NCI-H128 (cell line): ENCODE results near the gene CUTC.
"Not testable (repeated sequence)": the region's sequence is repeated elsewhere in the genome, so short reads cannot be mapped to it uniquely, and the experiment has no call there.

Source experiments
- DNase-seq: peaks from one replicate; lab custom pipeline; 2025; ENCODE audit not compliant: unreplicated experiment; lab: John Stamatoyannopoulos, UW

CUTC gene

DNA sequence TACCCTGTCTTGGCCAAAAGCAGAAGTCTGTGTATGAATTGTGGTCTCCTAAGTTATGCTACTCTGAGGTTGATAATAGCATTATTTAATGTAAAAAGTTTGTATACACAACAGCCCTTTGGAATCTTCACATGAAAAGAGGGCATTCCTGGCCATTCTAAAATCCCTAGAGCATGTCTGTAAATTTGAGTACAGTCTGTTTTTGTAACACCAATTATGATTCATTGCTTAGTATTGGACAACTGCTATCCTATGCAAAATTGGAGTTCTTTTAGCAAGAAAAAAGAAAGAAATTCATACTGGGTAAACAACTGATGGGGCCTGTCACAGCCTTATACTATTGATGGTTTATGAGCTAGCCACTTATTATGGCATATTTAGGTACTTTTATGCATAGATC is 10.2 kb downstream of the CUTC start:
- no peak for DNase-seq

DNA sequence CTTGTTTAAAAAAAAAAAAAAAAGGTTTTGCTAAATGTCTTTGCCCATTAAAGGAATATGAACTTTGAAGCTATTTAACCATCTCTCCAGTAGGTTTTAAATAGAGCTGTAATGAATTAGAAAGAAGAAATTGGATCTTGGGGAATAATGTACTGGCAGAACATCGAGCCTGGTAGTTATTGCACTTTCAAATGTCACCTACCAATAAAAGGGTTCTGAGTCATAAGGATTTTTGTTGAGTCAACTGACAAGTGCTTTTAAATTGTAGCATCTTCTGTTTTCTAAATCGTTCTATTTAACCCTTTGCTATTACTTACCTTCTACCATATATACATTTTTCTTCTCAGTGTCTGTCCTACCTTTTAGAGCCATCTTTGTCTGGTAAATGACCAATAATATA is 10.7 kb downstream of the CUTC start:
- DNase-seq, result no peak

DNA sequence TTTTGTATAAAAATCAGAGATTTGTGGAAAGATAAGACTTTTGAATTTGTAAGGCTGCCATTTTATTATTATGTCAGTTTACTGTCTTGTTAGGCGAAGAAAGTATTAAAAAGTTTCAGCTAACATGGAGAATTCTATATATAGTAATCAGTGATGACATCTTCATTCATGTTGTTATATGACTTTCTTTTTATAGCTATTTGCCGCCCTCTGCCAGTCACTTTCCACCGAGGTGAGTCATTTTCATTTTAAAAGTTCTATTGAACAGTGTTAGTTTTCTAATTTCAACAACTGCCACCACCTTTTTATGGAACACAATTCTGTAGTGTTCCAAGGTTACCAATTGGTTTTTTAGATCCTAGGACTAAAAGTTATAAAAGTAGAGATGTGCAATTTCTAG is 11.8 kb downstream of the CUTC start:
- DNase-seq, result no peak

DNA sequence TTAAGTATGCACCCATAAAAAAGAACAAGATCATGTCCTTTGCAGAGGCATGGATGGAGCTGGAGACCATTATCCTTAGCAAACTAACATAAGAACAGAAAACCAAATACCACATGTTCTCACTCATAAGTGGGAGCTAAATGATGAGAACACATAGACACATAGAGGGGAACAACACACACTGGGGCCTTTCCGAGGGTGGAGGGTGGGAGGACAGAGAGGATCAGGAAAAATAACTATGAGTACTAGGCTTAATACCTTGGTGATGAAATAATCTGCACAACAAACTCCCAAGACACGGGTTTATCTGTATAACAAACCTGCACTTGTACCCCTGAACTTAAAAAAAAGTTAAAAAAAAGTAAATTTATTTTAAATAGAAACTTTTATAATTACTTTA is 14.1 kb downstream of the CUTC start:
- DNase-seq, result not testable (repeated sequence)

DNA sequence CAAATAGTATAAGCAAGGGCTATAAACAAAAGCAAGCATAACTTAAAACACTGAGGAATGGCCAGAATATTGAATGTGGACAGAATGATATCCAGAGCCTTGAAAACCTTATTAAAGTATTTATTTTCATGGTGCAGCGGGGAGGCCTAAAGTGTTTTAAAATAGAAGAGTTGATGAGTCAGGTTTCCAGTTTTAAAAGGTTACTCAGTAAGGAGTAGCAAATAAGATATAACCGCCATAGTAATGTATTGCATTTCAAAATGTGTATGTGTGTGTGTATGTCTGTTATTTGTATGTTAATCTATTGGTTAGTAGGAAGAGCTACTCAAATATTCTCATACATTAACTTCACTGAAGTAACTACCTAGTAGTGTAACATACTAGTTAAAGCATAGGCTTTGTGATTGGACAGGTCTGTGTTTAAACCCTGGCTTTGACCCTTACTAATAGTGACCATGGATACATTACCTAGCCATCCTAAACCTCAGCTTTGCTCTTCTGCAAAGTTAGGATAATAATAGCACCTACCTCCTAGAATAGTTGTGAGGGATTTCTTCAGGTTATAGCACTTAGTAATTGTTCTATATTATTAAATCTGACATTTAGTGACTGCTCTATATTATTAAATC is 16.9 kb downstream of the CUTC start:
- no peak for DNase-seq

DNA sequence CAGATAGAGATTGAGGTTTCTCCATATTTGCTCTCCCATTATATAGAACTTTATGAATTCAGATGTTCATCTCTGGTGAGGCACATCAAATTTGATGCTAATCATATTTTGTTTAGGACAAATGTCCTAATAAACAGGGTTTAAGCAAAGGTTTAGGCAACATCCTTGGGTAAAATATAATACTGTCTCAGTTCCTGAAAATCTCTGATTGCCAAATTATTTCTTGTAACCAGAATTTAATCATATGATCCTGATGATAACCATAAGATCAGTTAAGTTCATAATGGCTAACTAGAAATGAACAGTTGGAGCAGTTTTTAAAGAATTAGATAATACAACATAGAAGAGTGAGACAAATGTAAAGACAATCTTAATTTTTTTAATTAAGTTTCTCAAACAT is 18.6 kb downstream of the CUTC start:
- DNase-seq, result no peak

DNA sequence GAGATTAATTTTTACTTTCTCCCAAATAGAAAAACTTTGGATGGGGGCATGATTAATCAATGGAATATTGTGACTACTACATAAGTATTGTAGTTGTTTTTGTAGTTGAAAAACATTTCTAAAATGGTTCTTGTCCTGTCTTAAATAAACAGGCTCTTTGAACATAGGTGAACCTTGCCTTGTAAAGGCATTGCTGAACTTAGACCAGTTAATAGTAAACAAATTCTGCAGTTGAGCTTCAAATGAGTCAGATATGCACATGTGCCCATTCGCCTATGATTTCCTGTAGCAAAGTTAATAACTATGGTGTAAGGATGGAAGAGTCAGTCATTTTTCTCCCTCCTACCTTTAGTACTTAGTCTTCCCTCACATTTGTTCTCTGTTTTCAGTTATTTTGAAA is 22.6 kb downstream of the CUTC start:
- DNase-seq, result no peak

DNA sequence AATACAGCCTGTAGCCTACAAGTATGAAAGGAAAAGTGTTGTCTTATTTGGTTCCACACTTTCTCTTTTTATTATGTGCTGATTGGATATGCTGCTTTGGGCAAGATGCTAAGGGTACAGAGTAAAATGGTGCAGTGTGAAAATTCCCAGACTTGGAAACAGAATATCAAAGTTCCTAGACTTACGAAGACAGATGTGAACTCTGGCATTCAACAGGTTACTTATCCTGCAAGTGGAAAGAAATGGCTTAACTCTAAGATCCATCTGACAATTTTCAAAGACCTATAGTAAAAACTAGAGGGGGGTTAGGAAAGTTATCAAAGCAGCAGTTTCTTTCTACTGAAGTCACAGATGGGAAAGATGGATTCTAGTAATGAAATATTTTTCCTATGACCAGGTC is 24.1 kb downstream of the CUTC start:
- no peak for DNase-seq

DNA sequence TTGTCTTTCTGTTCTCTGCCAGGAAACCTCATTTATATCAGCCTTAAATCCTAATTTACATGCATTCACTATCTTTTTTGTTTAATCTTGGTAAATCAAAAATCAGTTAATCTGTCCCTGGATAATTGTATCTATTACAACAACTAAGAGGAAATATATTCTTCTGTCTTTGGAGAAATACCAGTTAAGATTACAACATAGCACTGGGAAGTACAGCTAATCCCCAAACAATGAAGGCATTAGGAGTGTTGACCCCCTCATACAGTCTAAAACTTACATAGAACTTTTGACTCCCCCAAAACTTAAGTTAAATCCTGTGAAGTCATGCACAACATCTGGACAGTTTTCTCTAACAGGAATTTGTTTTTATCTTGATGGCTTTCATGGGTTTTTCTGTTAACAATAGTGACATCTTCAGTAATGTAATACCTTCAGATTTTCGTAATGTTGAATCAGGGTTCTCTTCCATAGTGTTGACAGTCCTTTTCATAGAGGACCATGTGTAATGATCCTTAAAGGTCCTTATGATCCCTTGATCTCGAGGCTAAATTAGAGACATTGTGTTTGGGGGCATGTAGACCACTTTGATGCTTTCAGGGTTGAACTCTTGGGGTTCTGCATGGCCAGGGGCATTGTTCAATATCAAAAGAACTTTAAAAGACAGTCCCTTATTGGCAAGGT is 26.3 kb downstream of the CUTC start:
- DNase-seq, result no peak

DNA sequence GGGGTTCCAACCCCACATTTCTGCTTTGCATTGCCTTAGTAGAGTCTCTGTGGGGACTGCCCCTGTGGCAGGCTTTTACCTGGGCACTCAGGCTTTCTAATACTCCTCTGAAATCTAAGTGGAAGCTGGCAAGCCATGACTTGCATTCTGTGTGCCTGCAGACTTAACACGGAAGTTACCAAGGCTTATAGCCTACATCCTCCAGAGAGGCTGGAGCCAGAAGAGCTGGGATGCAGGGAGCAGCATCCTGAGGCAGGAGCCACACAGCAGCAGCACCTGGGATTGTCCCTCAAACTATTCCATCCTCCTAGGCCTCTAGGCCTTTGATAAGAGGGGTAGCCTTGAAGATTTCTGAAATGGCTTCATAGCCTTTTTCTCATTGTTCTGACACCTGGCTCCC is 28.3 kb downstream of the CUTC start:
- DNase-seq, result no peak

DNA sequence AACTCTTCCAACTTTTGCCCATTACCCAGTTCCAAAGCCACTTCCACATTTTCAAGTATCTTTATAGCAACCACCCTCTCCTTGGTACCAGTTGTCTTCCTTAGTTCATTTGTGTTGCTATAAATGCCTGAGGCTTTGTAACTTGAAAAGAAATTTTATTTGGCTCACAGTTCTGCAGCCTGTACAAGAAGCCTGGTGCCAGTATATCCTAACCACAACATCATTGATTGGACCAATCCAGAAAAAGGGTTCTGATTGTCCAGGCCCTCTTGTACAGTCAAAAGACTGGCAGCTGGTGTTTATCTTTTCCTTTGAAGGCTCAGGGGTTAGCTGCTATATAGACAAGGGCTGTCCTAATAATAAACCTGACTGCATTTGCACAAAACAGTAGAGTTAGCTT is 29.3 kb downstream of the CUTC start:
- no peak for DNase-seq

DNA sequence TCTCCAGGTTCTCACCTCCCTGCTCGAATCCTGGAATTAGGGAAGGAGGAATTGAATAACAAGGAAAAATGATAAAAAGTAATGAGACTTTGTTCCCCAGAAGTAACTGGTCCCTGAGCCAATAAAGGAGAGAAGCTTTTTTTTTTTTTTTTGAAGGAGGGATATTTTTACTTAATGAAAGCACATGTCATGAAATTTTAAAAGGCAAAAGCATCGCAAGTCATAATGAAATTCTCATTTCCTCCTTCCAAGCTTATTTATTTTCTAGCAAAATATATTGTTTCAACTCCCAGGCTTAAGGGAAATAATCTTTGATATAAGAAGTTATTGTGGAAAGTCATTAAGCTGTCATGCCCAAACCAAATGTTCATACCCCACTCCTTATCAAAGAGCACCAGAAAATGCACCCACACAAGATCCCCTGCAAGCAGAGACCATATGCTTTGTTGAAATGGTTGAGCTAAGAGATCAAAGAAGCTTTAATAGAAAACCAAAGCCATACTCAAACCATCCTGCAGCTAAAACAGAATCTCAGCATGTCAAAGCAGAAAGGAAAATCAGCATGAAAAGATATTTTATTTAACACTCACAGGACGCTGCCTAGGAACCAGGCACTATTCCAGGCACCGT is 33.8 kb downstream of the CUTC start:
- no peak for DNase-seq

DNA sequence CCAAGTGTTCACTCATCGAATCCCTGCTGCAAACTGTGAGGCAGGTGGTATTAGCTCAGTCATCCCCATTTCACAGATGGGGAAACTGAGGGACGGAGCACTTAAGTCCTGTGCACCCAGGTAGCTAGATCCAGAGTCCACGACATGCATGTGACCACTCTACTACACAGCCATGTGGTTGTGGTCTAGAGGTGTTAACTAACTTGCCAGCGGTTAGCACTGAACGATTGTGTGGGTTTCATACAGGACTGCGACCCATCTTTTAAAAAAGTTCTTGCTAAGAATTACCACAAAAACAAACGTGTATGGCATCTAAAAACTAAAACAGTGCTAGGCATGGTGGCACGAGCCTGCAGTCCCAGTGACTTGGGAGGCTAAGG is 34.3 kb downstream of the CUTC start:
- DNase-seq, result no peak

DNA sequence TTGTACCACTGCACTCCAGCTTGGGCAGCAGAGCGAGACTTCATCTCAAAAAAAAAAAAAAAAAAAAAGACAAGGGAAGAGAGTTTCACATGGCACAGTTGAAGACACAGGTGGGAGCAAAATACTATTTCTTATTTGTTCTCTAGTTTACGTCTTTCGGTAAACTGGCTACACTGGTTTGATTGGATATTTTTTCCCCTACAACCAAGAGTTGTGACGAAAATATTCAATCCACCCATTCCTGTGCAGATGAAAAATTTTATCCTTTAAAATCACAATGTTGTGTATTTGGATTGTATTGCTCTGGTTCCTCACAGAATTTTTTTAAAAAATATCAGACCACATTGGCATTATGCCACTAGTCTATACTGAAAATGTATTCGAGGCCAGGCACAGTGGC is 35.9 kb downstream of the CUTC start:
- no peak for DNase-seq

DNA sequence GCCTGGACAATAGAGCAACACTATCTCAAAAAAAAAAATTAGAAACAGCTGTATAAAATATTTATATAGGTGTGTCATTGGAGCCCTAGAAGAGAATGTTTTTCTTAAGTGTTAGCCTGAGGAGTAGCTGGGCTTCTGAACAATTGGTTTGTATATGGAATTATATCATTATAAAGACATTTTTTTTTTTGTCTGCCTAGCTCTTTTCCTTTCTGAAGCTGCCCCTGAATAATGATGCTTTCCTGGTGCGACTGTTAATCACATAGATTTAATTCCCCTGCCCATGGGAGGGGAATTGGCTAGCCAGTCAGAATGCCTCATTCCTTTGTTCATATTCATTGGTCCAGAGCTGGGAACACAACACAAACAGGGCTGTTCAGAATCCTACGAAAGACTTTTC is 36.5 kb downstream of the CUTC start:
- no peak for DNase-seq

DNA sequence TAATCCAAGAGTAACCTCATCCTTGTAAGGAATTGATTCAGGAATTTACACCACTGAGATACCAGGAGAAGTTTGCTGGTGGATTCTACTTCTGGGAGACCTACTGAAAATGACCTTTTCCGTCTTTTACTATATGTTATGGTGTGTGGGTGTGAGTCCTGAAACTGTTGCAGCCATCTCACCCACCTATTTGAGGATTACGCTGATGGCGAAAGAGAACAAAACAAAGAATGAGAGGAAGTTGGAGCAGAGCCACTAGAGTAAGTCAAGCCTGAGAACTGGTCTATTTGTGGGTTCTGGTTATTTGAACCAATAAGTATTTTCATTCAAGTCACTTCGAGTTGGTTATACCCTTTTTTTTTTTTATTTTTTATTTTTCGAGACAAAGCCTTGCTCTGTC is 37.7 kb downstream of the CUTC start:
- DNase-seq, result no peak

DNA sequence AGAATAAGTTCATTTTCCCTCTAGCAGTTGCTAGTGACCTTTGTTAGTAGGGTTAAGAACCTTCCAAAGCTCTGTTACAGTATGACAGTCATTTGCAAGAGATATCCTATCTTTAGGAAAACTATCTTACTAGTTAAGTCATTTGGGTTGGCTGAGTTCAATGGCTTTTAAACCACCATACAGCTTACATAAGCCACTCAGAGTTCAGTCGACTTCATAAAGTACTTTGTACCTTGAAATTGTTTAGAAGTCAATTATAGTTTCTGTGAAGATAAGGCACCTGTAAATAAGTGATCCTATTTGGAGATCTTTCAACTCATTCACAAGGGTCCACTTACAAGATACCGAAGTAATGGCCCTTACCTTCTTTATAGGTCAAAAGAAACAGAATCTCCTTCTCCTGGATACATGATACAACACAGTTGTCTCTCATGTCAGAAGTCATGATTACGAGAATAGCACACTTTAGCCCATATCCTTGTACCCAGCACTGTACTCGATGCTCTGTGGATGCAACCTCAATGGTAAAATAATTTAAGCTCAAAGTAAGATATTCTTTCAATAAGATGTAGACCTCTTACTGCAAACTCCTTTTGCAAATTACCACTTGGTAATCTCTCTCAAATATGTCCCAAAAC is 38.5 kb downstream of the CUTC start:
- no peak for DNase-seq

DNA sequence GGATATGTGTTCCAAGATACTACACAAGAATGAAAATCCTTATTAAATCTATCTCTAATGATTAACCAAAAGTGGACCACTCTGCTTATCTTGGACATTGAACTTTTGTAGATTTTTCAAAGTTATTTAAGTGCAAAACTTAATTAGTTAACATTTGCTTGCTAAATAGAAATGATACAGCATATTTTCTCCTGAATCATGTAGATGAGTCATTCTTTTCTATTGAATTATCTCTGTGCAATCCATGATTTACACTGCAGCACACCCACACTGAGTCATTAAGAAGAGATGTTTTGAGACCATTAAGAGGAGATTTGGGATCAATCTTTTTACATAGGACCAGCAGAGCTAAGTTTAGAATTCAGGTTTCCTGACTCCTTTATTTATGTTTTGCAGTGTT is 43.8 kb downstream of the CUTC start:
- DNase-seq, result no peak

DNA sequence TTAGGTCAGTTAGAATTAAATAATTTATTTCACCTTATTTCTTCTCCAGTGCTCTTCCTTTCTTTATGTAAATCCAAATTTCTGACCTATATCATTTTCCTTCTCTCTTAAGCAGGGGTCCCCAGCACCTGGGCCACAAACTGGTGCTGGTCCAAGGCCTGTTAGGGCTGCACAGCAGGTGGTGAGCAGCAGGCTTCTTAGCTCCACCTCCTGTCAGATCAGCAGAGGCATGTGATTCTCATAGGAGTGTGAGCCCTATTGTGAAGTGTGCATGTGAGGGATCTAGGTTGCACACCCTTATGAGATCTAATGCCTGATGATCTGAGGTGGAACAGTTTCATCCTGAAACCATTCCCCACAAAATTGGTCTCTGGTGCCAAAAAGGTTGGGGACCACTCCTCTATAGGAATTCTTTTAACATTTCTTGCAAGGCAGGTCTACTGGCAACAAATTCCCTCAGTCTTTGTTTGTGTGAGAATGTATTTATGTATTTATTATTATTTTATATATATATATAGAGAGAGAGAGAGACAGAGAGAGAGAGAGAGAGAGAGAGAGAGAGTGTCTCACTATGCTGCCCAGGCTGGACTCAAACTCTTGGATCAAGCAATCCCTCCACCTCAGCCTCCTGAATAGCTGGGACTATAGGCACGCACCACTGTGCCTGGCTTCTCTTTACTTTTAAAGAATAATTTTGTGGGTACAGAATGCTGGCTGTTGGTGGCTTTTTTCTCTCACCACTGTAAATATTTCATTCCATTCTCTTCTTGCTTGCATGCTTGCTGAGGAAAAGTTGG is 46.1 kb downstream of the CUTC start:
- DNase-seq, result no peak

DNA sequence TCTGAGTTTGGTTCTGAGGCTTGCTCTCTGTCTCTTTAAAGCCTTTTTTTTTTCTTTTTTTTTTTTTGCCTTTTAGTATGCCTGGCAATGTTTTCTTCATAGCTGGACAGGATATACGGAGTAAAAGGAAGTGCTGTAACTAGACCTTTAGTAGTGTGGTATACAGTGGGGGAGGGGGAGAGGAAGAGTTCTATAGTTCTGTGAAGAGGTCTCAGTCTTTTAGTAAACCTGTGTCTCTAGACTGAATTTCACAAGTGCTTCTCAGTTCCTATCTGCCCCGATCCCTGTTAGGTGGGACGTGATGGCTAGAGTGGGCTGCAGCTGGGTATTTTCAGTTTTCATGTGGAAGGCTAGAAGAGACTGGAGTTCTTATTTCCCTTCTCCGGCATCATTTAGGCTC is 47.3 kb downstream of the CUTC start:
- DNase-seq, result no peak

DNA sequence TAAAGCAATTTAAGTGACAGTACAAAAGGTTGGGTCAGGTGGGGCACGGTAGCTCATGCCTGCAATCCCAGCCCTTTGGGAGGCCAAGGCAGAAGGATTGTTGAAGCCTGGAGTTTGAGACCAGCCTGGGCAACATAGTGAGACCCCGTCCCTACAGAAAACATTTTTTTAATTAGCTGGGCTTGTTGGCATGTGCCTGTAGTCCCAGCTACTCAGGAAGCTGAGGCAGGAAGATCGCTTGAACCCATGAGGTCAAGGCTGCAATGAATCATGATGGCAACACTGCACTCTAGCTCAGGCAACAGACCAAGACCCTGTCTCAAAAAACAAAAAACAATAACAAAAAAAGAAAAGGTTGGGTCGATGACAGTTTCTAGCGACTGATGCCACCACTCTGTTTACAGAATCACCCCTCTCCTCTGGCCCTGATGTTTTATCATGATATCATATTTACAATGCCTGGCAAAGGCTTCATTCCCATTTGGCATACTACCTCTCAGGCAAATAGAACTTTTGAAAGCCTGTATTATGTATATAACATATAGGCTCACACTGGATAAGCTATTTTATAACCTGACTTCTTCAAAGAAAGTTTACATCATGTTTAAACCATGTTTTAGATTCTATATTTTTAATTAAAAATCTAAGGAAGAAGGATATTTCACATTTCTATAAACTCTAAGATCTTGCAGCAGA is 49.8 kb downstream of the CUTC start:
- DNase-seq, result no peak
